Lung (tissue), 12 donors: ENCODE data around the gene ODAPH. TPM values are rescaled to one million over a fixed set of nuclear protein-coding genes. Genes with fewer than 3 reads are reported as not detected.
"Not testable (repeated sequence)": the region's sequence is repeated elsewhere in the genome, so short reads cannot be mapped to it uniquely, and the experiment has no call there.

Source experiments
- ATAC-seq: fragments of 200-7000 bp; cut with Tn5 transposase; one replicate; pipeline ENCODE4 v1.9.1; 2020; ENCODE audit warnings: moderate number of reproducible peaks; ENCODE audit not compliant: insufficient read depth, low FRiP score
- DNase-seq, 3 donors: peaks; one replicate each; pipeline ENCODE4 v3.0.0-alpha.2; 2013 to 2017
- H3K27ac ChIP-seq, 2 donors: one replicate each; pipeline ENCODE4 v1.5.1; 2013; ENCODE audit warnings: mild to moderate bottlenecking in 2 of 2, moderate library complexity in 2 of 2, control low read depth in 1 of 2, inconsistent platforms in 1 of 2, low read depth in 1 of 2, low read length in 1 of 2
- H3K27me3 ChIP-seq, 3 donors: one replicate each; pipeline ENCODE4 v1.5.1; 2013; ENCODE audit warnings: low read length in 2 of 3; ENCODE audit not compliant: control insufficient read depth in 3 of 3, insufficient read depth in 3 of 3
- H3K36me3 ChIP-seq, 4 donors: one replicate each; pipeline ENCODE4 v1.5.1; 2013; ENCODE audit warnings: low read length in 4 of 4, mild to moderate bottlenecking in 1 of 4, moderate library complexity in 1 of 4; ENCODE audit not compliant: control insufficient read depth in 4 of 4, insufficient read depth in 4 of 4
- H3K4me1 ChIP-seq, 5 donors: one replicate each; pipeline ENCODE4 v1.5.1; 2013; ENCODE audit warnings: low read length in 5 of 5, mild to moderate bottlenecking in 2 of 5, moderate library complexity in 1 of 5; ENCODE audit not compliant: control insufficient read depth in 5 of 5, insufficient read depth in 5 of 5
- H3K4me3 ChIP-seq: one replicate; pipeline ENCODE4 v1.5.1; 2013; ENCODE audit warnings: mild to moderate bottlenecking, control low read depth, moderate library complexity
- H3K9ac ChIP-seq, 2 donors: one replicate each; pipeline ENCODE4 v1.5.1; 2013; ENCODE audit warnings: low read length in 2 of 2, control low read depth in 1 of 2; ENCODE audit not compliant: insufficient read depth in 1 of 2
- H3K9me3 ChIP-seq, 4 donors: one replicate each; pipeline ENCODE4 v1.5.1; 2013; ENCODE audit warnings: low read length in 3 of 4, mild to moderate bottlenecking in 1 of 4, moderate library complexity in 1 of 4; ENCODE audit not compliant: control insufficient read depth in 4 of 4, insufficient read depth in 3 of 4
- CTCF ChIP-seq: IDR thresholded peaks from 2 replicates; pipeline ENCODE4 v1.5.1; 2012; ENCODE audit warnings: mild to moderate bottlenecking; ENCODE audit errors: control extremely low read depth, extremely low read depth
- WGBS, 2 donors: extraction: QIAGEN DNeasy Blood & Tissue Kit; methylation state at CpG; one replicate each; pipeline ENCODE4 v1.1.7; 2013; 5-methylcytosine and 5-hydroxymethylcytosine counted together
- polyA plus RNA-seq, 2 donors: library from polyadenylated mRNA; stranded (reverse); fragments of 200-250 nt; gene quantifications; one replicate each; pipeline ENCODE4 v1.2.1, GENCODE V29; 2013
- total RNA-seq, 2 donors: library from RNA; depleted of rRNA in 1 of 2; stranded (reverse); fragments of >200 nt in 1 of 2; gene quantifications; one replicate each; pipeline ENCODE4 v1.2.1, GENCODE V29; 2014 to 2021
- donor health status: control.
- donor health status: control.
- donor health status: Bipolar disorder and iron deficiency.
- donor health status: healthy.
- donor health status: DM: yes; HTN: yes; CAD: no.

ODAPH gene
- total and polyA plus RNA-seq, 4 donors: 0.02 to 0.10 TPM; not detected in 2

- H3K9me3 ChIP-seq, H3K4me1 ChIP-seq, DNase-seq, H3K4me3 ChIP-seq, H3K27ac ChIP-seq, H3K36me3 ChIP-seq, ATAC-seq, H3K9ac ChIP-seq, H3K27me3 ChIP-seq: not testable (repeated sequence)
- WGBS, 2 donors: 92 to 94% methylated on average over 6 of the region's 6 CpGs
Measured at GRCh38 chr4:75537308-75537707, 18.6 kb upstream of the ODAPH start.

- Histone ChIP-seq H3K36me3 (peaks cover 0 to 6% (median 1%) of the 10 kb centered on the region in 4 donors), H3K9ac (no peak overlapping the region), H3K4me3 (no peak overlapping the region), H3K9me3 (no peaks in the 10 kb centered on the region), H3K27ac (no peak overlapping the region), H3K4me1 (no peaks in the 10 kb centered on the region), H3K27me3 (no peaks in the 10 kb centered on the region)
- no peak for TF ChIP-seq CTCF
- no peak for ATAC-seq
- DNase-seq: no peak
Measured at GRCh38 chr4:75542824-75543223, 13.0 kb upstream of the ODAPH start.

- not testable (repeated sequence) for H3K4me1 ChIP-seq, ATAC-seq, H3K27me3 ChIP-seq, H3K9me3 ChIP-seq, H3K9ac ChIP-seq, H3K27ac ChIP-seq, H3K36me3 ChIP-seq, DNase-seq, H3K4me3 ChIP-seq
- WGBS, 2 donors: 79 to 82% methylated on average over 8 of the region's 8 CpGs
Measured at GRCh38 chr4:75544220-75544619, 11.6 kb upstream of the ODAPH start.

GRCh38 chr4:75544870-75545269 lies 11.0 kb upstream of the ODAPH start:
- H3K27ac ChIP-seq: no peak overlapping the region
- no peaks in the 10 kb centered on the region for H3K9me3 ChIP-seq
- no peak overlapping the region for H3K4me3 ChIP-seq
- H3K9ac ChIP-seq: no peak overlapping the region
- no peak for TF ChIP-seq CTCF
- DNase-seq: no peak
- no peaks in the 10 kb centered on the region for H3K4me1 ChIP-seq
- H3K36me3 ChIP-seq: peaks cover 0 to 6% (median under 1%) of the 10 kb centered on the region in 4 donors
- no peak for ATAC-seq
- WGBS, 2 donors: 96 to 97% methylated on average over 3 of the region's 3 CpGs
- H3K27me3 ChIP-seq: no peaks in the 10 kb centered on the region

- H3K4me1 ChIP-seq: no peaks in the 10 kb centered on the region
- H3K27ac ChIP-seq: no peak overlapping the region
- ATAC-seq (no peak), DNase-seq (no peak)
- H3K36me3 ChIP-seq: peaks cover 0 to 6% (median 0%) of the 10 kb centered on the region in 4 donors
- TF ChIP-seq CTCF: no peak
- H3K4me3 ChIP-seq: no peak overlapping the region
- H3K9ac ChIP-seq: no peak overlapping the region
- no peaks in the 10 kb centered on the region for H3K27me3 ChIP-seq
- no peaks in the 10 kb centered on the region for H3K9me3 ChIP-seq
- 93 to 94% methylated on average over 5 of the region's 5 CpGs for WGBS, 2 donors
Measured at GRCh38 chr4:75545526-75545925, 10.3 kb upstream of the ODAPH start.
